ENCODE data around the gene SHANK2. TPM values are rescaled to one million over a fixed set of nuclear protein-coding genes. Genes with fewer than 3 reads are reported as not detected.

Gene SHANK2
- total and polyA plus RNA-seq, 2 donors (not counting 3 experiments of a cell fraction or from before 2014, with no cell fraction given), result not detected

- no TSS peak for BruUV-seq (replicated peaks)
- ChIA-PET CTCF (no interaction called here), POLR2A (no interaction called here)
- TF ChIP-seq POLR2A (IDR thresholded peaks at IDR 0.05; ENCODE audit: low read depth, low read length) (no peak), JUN (IDR thresholded peaks at IDR 0.05; ENCODE audit: borderline replicate concordance, insufficient read depth, insufficient read length, low read depth) (no peak), EZH2 (IDR thresholded peaks at IDR 0.05; ENCODE audit: borderline replicate concordance, low read depth, low read length, severe bottlenecking) (no peak), POLR2AphosphoS5 (IDR thresholded peaks at IDR 0.05; ENCODE audit: insufficient read depth, low read depth, low read length) (no peak), CTCF (IDR thresholded peaks at IDR 0.05; ENCODE audit: extremely low read depth in 1 of 2, insufficient read depth in 1 of 2, low read depth in 1 of 2, low read length in 2 of 2) (no peak), MYC (IDR thresholded peaks at IDR 0.05; ENCODE audit: low read depth, low read length) (no peak), GATA2 (IDR thresholded peaks at IDR 0.05; ENCODE audit: insufficient read depth, insufficient read length, low read depth, low read length) (no peak), FOS (IDR thresholded peaks at IDR 0.05; ENCODE audit: borderline replicate concordance, insufficient read depth, low read length) (no peak)
- TF ChIP-seq, protein P1, sequence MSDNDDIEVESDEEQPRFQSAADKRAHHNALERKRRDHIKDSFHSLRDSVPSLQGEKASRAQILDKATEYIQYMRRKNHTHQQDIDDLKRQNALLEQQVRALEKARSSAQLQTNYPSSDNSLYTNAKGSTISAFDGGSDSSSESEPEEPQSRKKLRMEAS (IDR thresholded peaks at IDR 0.05; ENCODE audit: insufficient read depth, insufficient read length), result no peak
- Histone ChIP-seq H3K36me3 (ENCODE audit: control insufficient read depth in 2 of 2, extremely low read depth in 1 of 2, insufficient read depth in 2 of 2, low read length in 2 of 2) (no peaks in the 10 kb centered on the region), H3K4me2 (ENCODE audit: insufficient read depth, low read length) (no peak overlapping the region), H3K4me1 (ENCODE audit: control insufficient read depth, extremely low read depth, insufficient read depth, low read length) (no peaks in the 10 kb centered on the region), H3K79me2 (ENCODE audit: control insufficient read depth, insufficient read depth, low read length) (no peaks in the 10 kb centered on the region), H3K9ac (replicated peaks; ENCODE audit: extremely low read depth, insufficient read depth, low read length) (no peak overlapping the region), H3K27me3 (ENCODE audit: control insufficient read depth in 2 of 2, insufficient read depth in 2 of 2, low read length in 2 of 2) (no peaks in the 10 kb centered on the region), H3K4me3 (replicated peaks in 1 of 3; ENCODE audit: insufficient read depth in 1 of 3, low read depth in 1 of 3, low read length in 3 of 3) (no peak overlapping the region), H3K27ac (ENCODE audit: insufficient read depth, low read depth, low read length) (no peak overlapping the region), H3K9me1 (replicated peaks; ENCODE audit: control insufficient read depth, extremely low read depth, insufficient read depth, low read length) (no peaks in the 10 kb centered on the region), H3K9me3 (replicated peaks; ENCODE audit: control insufficient read depth, insufficient read depth, low read length) (no peaks in the 10 kb centered on the region), H4K20me1 (replicated peaks; ENCODE audit: control insufficient read depth, extremely low read depth, insufficient read depth, low read length) (no peaks in the 10 kb centered on the region), H2AFZ (ENCODE audit: low read depth, low read length) (no peak overlapping the region)
- FAIRE-seq (no peak), DNase-seq (ENCODE audit: low read depth, low spot score) (no peak)
- intact Hi-C loops (cut with micrococcal nuclease), result no loop called here
- dilution Hi-C loops (cut with MboI; ENCODE audit: extremely low pct_ligation_motif_present, low sequenced_read_pairs), result no loop called here
Measured at GRCh38 chr11:71204748-71205664, 47.4 kb downstream of the SHANK2 start.

All from endothelial cell of umbilical vein (primary cell).